ENCODE data around the gene FBXO4.
A peak's percentile ranks its signal among the peaks of the same experiment; 100 is the strongest.

The FBXO4 gene

GRCh38 chr5:41960481-41960880, 35.4 kb downstream of the FBXO4 start:
- Histone ChIP-seq H4K8ac (ENCODE audit: low read depth, low read length) (no peak overlapping the region), H2AFZ (ENCODE audit: insufficient read depth, low read length, poor library complexity) (no peak overlapping the region), H2BK12ac (ENCODE audit: low read length) (no peak overlapping the region), H3K79me2 (ENCODE audit: control insufficient read depth, insufficient read depth, low read length, poor library complexity) (no peaks in the 10 kb centered on the region), H4K91ac (ENCODE audit: low read depth, low read length) (no peak overlapping the region), H3K4ac (ENCODE audit: low read depth, low read length) (no peak overlapping the region), H3K36me3 (ENCODE audit: control insufficient read depth in 1 of 2, insufficient read depth in 2 of 2, low read length in 2 of 2) (no peaks in the 10 kb centered on the region), H3K4me1 (ENCODE audit: control insufficient read depth in 1 of 2, insufficient read depth in 2 of 2, low read length in 2 of 2) (no peaks in the 10 kb centered on the region), H3K27ac (ENCODE audit: low read depth, low read length) (no peak overlapping the region), H3K79me1 (ENCODE audit: low read length) (no peaks in the 10 kb centered on the region), H2AK5ac (ENCODE audit: low read length) (no peak overlapping the region), H4K12ac (ENCODE audit: low read depth, low read length) (no peak overlapping the region), H3K23ac (ENCODE audit: low read length) (no peak overlapping the region), H2BK5ac (ENCODE audit: low read depth, low read length, poor library complexity) (no peak overlapping the region), H3K4me3 (ENCODE audit: low read depth, low read length) (no peak overlapping the region), H3K18ac (ENCODE audit: low read length) (no peak overlapping the region), H3K4me2 (ENCODE audit: low read length) (no peak overlapping the region), H3K14ac (ENCODE audit: low read length) (no peak overlapping the region), H3K9ac (ENCODE audit: low read length) (no peak overlapping the region), H3K27me3 (ENCODE audit: insufficient read depth, low read length) (no peaks in the 10 kb centered on the region), H3K9me3 (ENCODE audit: insufficient read depth, low read depth, low read length) (peaks cover 2% of the 10 kb centered on the region), H2BK120ac (ENCODE audit: insufficient read depth, low read length, poor library complexity) (no peak overlapping the region)
- DNase-seq, result no peak

DNA sequence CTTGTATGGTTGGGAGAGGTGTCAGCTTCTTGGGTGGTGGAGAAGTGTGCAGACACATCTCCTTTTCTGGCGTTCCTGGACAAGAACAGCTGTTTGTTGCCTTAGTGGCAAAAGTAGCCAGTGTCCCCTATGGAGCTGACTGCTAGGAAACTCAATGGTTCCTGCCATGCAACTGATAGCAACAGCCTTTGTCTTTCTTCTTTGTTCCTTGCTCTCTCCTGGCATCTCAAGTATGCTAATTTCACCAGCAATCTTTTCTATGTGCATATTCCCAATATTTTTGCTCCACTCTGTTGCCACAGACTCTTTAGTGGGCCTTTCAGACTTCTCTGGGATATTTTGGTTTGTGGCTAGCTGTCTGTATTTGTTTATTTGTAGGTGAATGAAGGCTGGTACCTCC, 36.7 kb downstream of the FBXO4 start:
- H3K27ac ChIP-seq (ENCODE audit: low read depth, low read length), result no peak overlapping the region
- H4K91ac ChIP-seq (ENCODE audit: low read depth, low read length), result no peak overlapping the region
- H4K8ac ChIP-seq (ENCODE audit: low read depth, low read length), result no peak overlapping the region
- H3K27me3 ChIP-seq (ENCODE audit: insufficient read depth, low read length), result no peaks in the 10 kb centered on the region
- no peak overlapping the region for H3K14ac ChIP-seq (ENCODE audit: low read length)
- H3K9me3 ChIP-seq (ENCODE audit: insufficient read depth, low read depth, low read length), result peaks cover 2% of the 10 kb centered on the region
- H2AFZ ChIP-seq (ENCODE audit: insufficient read depth, low read length, poor library complexity), result no peak overlapping the region
- H2BK12ac ChIP-seq (ENCODE audit: low read length), result no peak overlapping the region
- no peak overlapping the region for H3K18ac ChIP-seq (ENCODE audit: low read length)
- no peaks in the 10 kb centered on the region for H3K4me1 ChIP-seq (ENCODE audit: control insufficient read depth in 1 of 2, insufficient read depth in 2 of 2, low read length in 2 of 2)
- H4K12ac ChIP-seq (ENCODE audit: low read depth, low read length), result no peak overlapping the region
- H3K4ac ChIP-seq (ENCODE audit: low read depth, low read length), result no peak overlapping the region
- WGBS (ENCODE audit: extremely low coverage, insufficient coverage, insufficient read length), result no CpG with 5 or more reads among the region's 1 CpG
- no peaks in the 10 kb centered on the region for H3K79me1 ChIP-seq (ENCODE audit: low read length)
- H3K4me2 ChIP-seq (ENCODE audit: low read length), result no peak overlapping the region
- no peak overlapping the region for H3K9ac ChIP-seq (ENCODE audit: low read length)
- no peak overlapping the region for H2BK120ac ChIP-seq (ENCODE audit: insufficient read depth, low read length, poor library complexity)
- DNase-seq, result peak; percentile 14 to 75
- H2BK5ac ChIP-seq (ENCODE audit: low read depth, low read length, poor library complexity), result no peak overlapping the region
- no peak overlapping the region for H3K4me3 ChIP-seq (ENCODE audit: low read depth, low read length)
- H3K23ac ChIP-seq (ENCODE audit: low read length), result no peak overlapping the region
- H2AK5ac ChIP-seq (ENCODE audit: low read length), result no peak overlapping the region
- H3K36me3 ChIP-seq (ENCODE audit: control insufficient read depth in 1 of 2, insufficient read depth in 2 of 2, low read length in 2 of 2), result no peaks in the 10 kb centered on the region
- H3K79me2 ChIP-seq (ENCODE audit: control insufficient read depth, insufficient read depth, low read length, poor library complexity), result no peaks in the 10 kb centered on the region

DNA sequence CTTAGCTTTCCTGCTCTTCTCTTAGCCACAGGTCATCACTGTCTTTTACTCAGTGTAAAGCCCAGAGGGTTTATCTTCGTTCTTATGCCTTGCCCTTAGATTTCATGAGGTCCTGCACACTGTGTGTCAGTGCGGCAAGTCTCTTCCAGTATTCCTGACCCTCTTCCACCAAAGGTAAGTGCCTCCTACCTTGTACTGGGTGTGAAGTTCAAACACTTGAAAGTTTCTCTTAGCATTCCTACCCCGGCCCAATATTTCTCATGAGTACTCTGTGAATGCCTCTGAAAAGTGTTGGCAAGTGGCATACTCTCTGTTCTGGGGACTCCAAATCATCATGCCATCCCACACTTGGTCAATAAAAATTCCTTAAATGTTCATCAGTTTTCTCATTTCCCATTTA, 37.4 kb downstream of the FBXO4 start:
- H3K4ac ChIP-seq (ENCODE audit: low read depth, low read length), result no peak overlapping the region
- no CpG with 5 or more reads among the region's 3 CpGs for WGBS (ENCODE audit: extremely low coverage, insufficient coverage, insufficient read length)
- H3K18ac ChIP-seq (ENCODE audit: low read length), result no peak overlapping the region
- no peak overlapping the region for H3K27ac ChIP-seq (ENCODE audit: low read depth, low read length)
- H4K8ac ChIP-seq (ENCODE audit: low read depth, low read length), result peak overlapping the region; percentile 38
- no peak overlapping the region for H2AK5ac ChIP-seq (ENCODE audit: low read length)
- H3K9me3 ChIP-seq (ENCODE audit: insufficient read depth, low read depth, low read length), result peaks cover 2% of the 10 kb centered on the region
- no peak overlapping the region for H2BK12ac ChIP-seq (ENCODE audit: low read length)
- H3K23ac ChIP-seq (ENCODE audit: low read length), result no peak overlapping the region
- H3K36me3 ChIP-seq (ENCODE audit: control insufficient read depth in 1 of 2, insufficient read depth in 2 of 2, low read length in 2 of 2), result no peaks in the 10 kb centered on the region
- H2AFZ ChIP-seq (ENCODE audit: insufficient read depth, low read length, poor library complexity), result no peak overlapping the region
- no peaks in the 10 kb centered on the region for H3K79me1 ChIP-seq (ENCODE audit: low read length)
- no peak overlapping the region for H2BK120ac ChIP-seq (ENCODE audit: insufficient read depth, low read length, poor library complexity)
- no peak overlapping the region for H3K4me3 ChIP-seq (ENCODE audit: low read depth, low read length)
- H3K79me2 ChIP-seq (ENCODE audit: control insufficient read depth, insufficient read depth, low read length, poor library complexity), result no peaks in the 10 kb centered on the region
- no peak overlapping the region for H3K9ac ChIP-seq (ENCODE audit: low read length)
- H3K14ac ChIP-seq (ENCODE audit: low read length), result no peak overlapping the region
- no peak overlapping the region for H4K12ac ChIP-seq (ENCODE audit: low read depth, low read length)
- H4K91ac ChIP-seq (ENCODE audit: low read depth, low read length), result no peak overlapping the region
- H2BK5ac ChIP-seq (ENCODE audit: low read depth, low read length, poor library complexity), result no peak overlapping the region
- H3K27me3 ChIP-seq (ENCODE audit: insufficient read depth, low read length), result no peaks in the 10 kb centered on the region
- H3K4me2 ChIP-seq (ENCODE audit: low read length), result no peak overlapping the region
- DNase-seq, result no peak
- no peaks in the 10 kb centered on the region for H3K4me1 ChIP-seq (ENCODE audit: control insufficient read depth in 1 of 2, insufficient read depth in 2 of 2, low read length in 2 of 2)

DNA sequence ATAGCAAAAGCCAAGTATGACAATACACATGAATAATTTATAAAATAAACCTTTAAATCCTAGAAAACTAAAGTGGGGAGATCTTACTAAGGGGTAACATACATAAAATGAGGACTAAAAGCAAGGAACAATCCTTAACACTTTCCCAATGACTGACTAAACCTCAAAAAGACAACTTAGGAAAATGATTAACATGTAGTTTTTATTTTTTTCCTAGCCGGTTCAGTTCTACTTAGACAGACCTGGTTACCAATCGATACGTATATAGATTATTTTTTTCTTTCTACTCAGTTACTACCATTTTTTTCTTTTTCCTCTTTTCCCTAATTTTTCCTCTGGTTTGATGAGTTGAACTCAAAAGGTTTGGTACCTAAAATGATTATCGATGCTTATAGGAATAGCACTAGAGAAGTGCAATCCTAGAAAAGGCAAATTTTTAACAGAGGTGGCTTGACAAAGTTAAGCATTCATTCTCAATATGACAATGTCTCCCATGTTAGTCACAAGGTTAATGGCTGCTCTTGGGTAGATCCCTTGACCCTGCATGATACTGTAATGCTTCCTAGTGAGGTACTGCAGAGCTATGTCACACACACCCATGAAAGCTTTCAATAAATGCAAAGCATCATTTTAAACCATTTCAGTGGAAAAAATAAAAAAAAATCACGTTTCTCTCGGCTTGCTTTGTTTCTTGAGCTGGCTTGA, 41.5 kb downstream of the FBXO4 start:
- Histone ChIP-seq H3K27me3 (ENCODE audit: insufficient read depth, low read length) (no peaks in the 10 kb centered on the region), H3K4ac (ENCODE audit: low read depth, low read length) (no peak overlapping the region), H3K18ac (ENCODE audit: low read length) (no peak overlapping the region), H3K14ac (ENCODE audit: low read length) (no peak overlapping the region), H2BK5ac (ENCODE audit: low read depth, low read length, poor library complexity) (no peak overlapping the region), H4K8ac (ENCODE audit: low read depth, low read length) (no peak overlapping the region), H3K4me2 (ENCODE audit: low read length) (no peak overlapping the region), H3K4me1 (ENCODE audit: control insufficient read depth in 1 of 2, insufficient read depth in 2 of 2, low read length in 2 of 2) (no peaks in the 10 kb centered on the region), H3K23ac (ENCODE audit: low read length) (no peak overlapping the region), H3K27ac (ENCODE audit: low read depth, low read length) (no peak overlapping the region), H2AK5ac (ENCODE audit: low read length) (no peak overlapping the region), H3K9ac (ENCODE audit: low read length) (no peak overlapping the region), H3K36me3 (ENCODE audit: control insufficient read depth in 1 of 2, insufficient read depth in 2 of 2, low read length in 2 of 2) (no peaks in the 10 kb centered on the region), H4K91ac (ENCODE audit: low read depth, low read length) (no peak overlapping the region), H4K12ac (ENCODE audit: low read depth, low read length) (no peak overlapping the region), H3K9me3 (ENCODE audit: insufficient read depth, low read depth, low read length) (peaks cover 2% of the 10 kb centered on the region), H2BK120ac (ENCODE audit: insufficient read depth, low read length, poor library complexity) (no peak overlapping the region), H2BK12ac (ENCODE audit: low read length) (no peak overlapping the region), H3K4me3 (ENCODE audit: low read depth, low read length) (no peak overlapping the region), H3K79me2 (ENCODE audit: control insufficient read depth, insufficient read depth, low read length, poor library complexity) (no peaks in the 10 kb centered on the region), H3K79me1 (ENCODE audit: low read length) (no peaks in the 10 kb centered on the region), H2AFZ (ENCODE audit: insufficient read depth, low read length, poor library complexity) (no peak overlapping the region)
- no peak for DNase-seq
- WGBS (ENCODE audit: extremely low coverage, insufficient coverage, insufficient read length), result no CpG with 5 or more reads among the region's 6 CpGs

All from trophoblast cell (in vitro differentiated cells and primary cell).